Caco-2 (cell line): Measurements from ENCODE around the gene WASHC2A. TPM values are rescaled to one million over a fixed set of nuclear protein-coding genes. Genes with fewer than 3 reads are reported as not detected.
"Not testable (repeated sequence)": the region's sequence is repeated elsewhere in the genome, so short reads cannot be mapped to it uniquely, and the experiment has no call there.

ENCODE experiments used
- Bru-seq: library from RNA; stranded (reverse); fragments of 400-500 nt; gene quantifications from one replicate; lab custom pipeline; 2021; lab: Mats Ljungman, UMichigan
- BruChase-seq, 2 experiments: library from RNA; stranded (reverse); fragments of 400-500 nt; gene quantifications; one replicate each; lab custom pipeline; 2021; lab: Mats Ljungman, UMichigan
- BruUV-seq: library from RNA; stranded (reverse); fragments of 400-500 nt; replicated peaks from 2 replicates; lab custom pipeline; 2021; lab: Mats Ljungman, UMichigan
- CTCF ChIA-PET: fragments of 300-600 bp; sonication (Branson Sonifier 250); formaldehyde crosslinking; loops from one replicate; lab custom pipeline; 2022; ENCODE audit warnings: antibody characterized with exemption; lab: Charles Lee
- POLR2A ChIA-PET: fragments of 300-600 bp; sonication (Branson Sonifier 250); formaldehyde crosslinking; loops from one replicate; lab custom pipeline; 2022; ENCODE audit warnings: antibody characterized with exemption; lab: Charles Lee
- DNase-seq, 2 experiments: peaks; one replicate each; pipeline versions ENCODE4 v3.0.0 to v3.0.0-alpha.2; 2020 to 2022
- H3K27me3 ChIP-seq: replicated peaks from 2 replicates; pipeline ENCODE4 v1.6.0; 2011; ENCODE audit warnings: low read length; ENCODE audit not compliant: control insufficient read depth, insufficient read depth
- H3K36me3 ChIP-seq: 2 replicates; pipeline ENCODE4 v1.5.1; 2011; ENCODE audit warnings: low read length; ENCODE audit not compliant: control insufficient read depth, insufficient read depth
- H3K4me1 ChIP-seq: fragments of 250-450 bp; sonication (Bioruptor Pico); 2 replicates; pipeline ENCODE4 v1.5.1; 2020; ENCODE audit warnings: mild to moderate bottlenecking
- H3K4me3 ChIP-seq: 2 replicates; pipeline ENCODE4 v1.5.1; 2011; ENCODE audit warnings: low read depth, mild to moderate bottlenecking, control low read depth, low read length
- H3K9me3 ChIP-seq: fragments of 250-450 bp; sonication (Bioruptor Pico); 2 replicates; pipeline ENCODE4 v1.5.1; 2020; ENCODE audit warnings: mild to moderate bottlenecking, moderate library complexity
- H3K27ac Mint-ChIP-seq: one replicate; pipeline ENCODE4 v1.8.0; 2022; ENCODE audit warnings: mixed read lengths; ENCODE audit not compliant: unreplicated experiment
- H3K27me3 Mint-ChIP-seq: one replicate; pipeline ENCODE4 v1.8.0; 2022; ENCODE audit warnings: mixed read lengths; ENCODE audit not compliant: insufficient read depth, unreplicated experiment
- H3K36me3 Mint-ChIP-seq: one replicate; pipeline ENCODE4 v1.8.0; 2022; ENCODE audit warnings: mild to moderate bottlenecking, mixed read lengths; ENCODE audit not compliant: insufficient read depth, unreplicated experiment
- H3K4me1 Mint-ChIP-seq: one replicate; pipeline ENCODE4 v1.8.0; 2022; ENCODE audit warnings: low read depth, mixed read lengths; ENCODE audit not compliant: unreplicated experiment
- H3K4me3 Mint-ChIP-seq: one replicate; pipeline ENCODE4 v1.8.0; 2022; ENCODE audit warnings: mild to moderate bottlenecking, moderate library complexity, mixed read lengths; ENCODE audit not compliant: unreplicated experiment
- H3K9me3 Mint-ChIP-seq: one replicate; pipeline ENCODE4 v1.8.0; 2022; ENCODE audit warnings: mixed read lengths; ENCODE audit not compliant: unreplicated experiment
- CTCF ChIP-seq, 2 experiments: fragments of 200-600 bp in 1 of 2; IDR thresholded peaks; 1 replicate in 1 of 2; 2 replicates in 1 of 2; pipeline versions ENCODE4 v1.5.1 to v1.8.0; 2011 to 2022; ENCODE audit warnings: antibody characterized with exemption in 1 of 2, control low read depth in 1 of 2, inconsistent platforms in 1 of 2, low read depth in 1 of 2, low read length in 1 of 2, mild to moderate bottlenecking in 1 of 2, moderate library complexity in 1 of 2; ENCODE audit not compliant: insufficient read depth in 1 of 2, severe bottlenecking in 1 of 2, unreplicated experiment in 1 of 2
- intact Hi-C: fragments of 100-400 bp; cut with micrococcal nuclease; formaldehyde crosslinking; loops from one replicate; pipeline ENCODE4 v1.10.0; 2022; ENCODE audit not compliant: unreplicated experiment
- long read RNA-seq: library from polyadenylated mRNA; stranded (forward); transcript quantifications from one replicate; pipeline ENCODE4 v2.0.0, GENCODE V29; 2022
- total RNA-seq: library from RNA; stranded (reverse); gene quantifications from 2 replicates; pipeline ENCODE4 v1.2.3, GENCODE V29; 2022

Gene WASHC2A
- 73.1 and 76.1 TPM in 2 replicates for total RNA-seq
- percentile 86 among the genes with signal in this experiment for Bru-seq, nascent RNA
- percentile 88 among the genes with signal in this experiment for BruChase-seq, experiment 1, labeled RNA remaining after a 2-hour chase
- BruChase-seq, experiment 2, labeled RNA remaining after a 6-hour chase, result percentile 92 among the genes with signal in this experiment
- long read RNA-seq, full-length matches to known transcripts, result 25 of 125 reads
- long read RNA-seq, partial matches to known transcripts, result 48 of 125 reads
- long read RNA-seq, other reads (novel, unspliced or antisense), result 52 of 125 reads

- POLR2A ChIA-PET, H3K9me3 Mint-ChIP-seq: not testable (repeated sequence)
These were observed at the start of gene WASHC2A for GRCh38 chr10:50067546-50068351. Gene WASHC2A (plus strand): TSS chr10:50067954. CDS start chr10:50068006, 52 bp downstream.

GRCh38 chr10:50019279-50019678, 48.5 kb upstream of the WASHC2A start:
- H3K9me3 ChIP-seq, H3K4me1 ChIP-seq, POLR2A ChIA-PET, H3K9me3 Mint-ChIP-seq, H3K4me3 ChIP-seq, H3K4me1 Mint-ChIP-seq, H3K4me3 Mint-ChIP-seq, intact Hi-C loops, DNase-seq, BruUV-seq, H3K27ac Mint-ChIP-seq, H3K36me3 Mint-ChIP-seq, H3K27me3 ChIP-seq, H3K27me3 Mint-ChIP-seq, CTCF ChIA-PET, H3K36me3 ChIP-seq: not testable (repeated sequence)

More at GRCh38 chr10:50067546-50068351, at the start of gene WASHC2A:
- DNase-seq, result peak; percentile 98
- H3K36me3 ChIP-seq, H3K4me1 Mint-ChIP-seq, intact Hi-C loops, H3K4me1 ChIP-seq, BruUV-seq, H3K9me3 ChIP-seq, H3K27me3 Mint-ChIP-seq, H3K27me3 ChIP-seq, CTCF ChIA-PET: not testable (repeated sequence)
- H3K4me3 Mint-ChIP-seq, result peak within 1 kb of the TSS; percentile 81
- H3K4me3 ChIP-seq, result peak within 1 kb of the TSS; percentile 69
- H3K27ac Mint-ChIP-seq, result peak within 1 kb of the TSS; percentile 94
- peaks cover 24% of the 10 kb centered on the region for H3K36me3 Mint-ChIP-seq

- POLR2A ChIA-PET, H3K36me3 Mint-ChIP-seq, H3K4me3 Mint-ChIP-seq: not testable (repeated sequence)
These were observed 47.2 kb upstream of the WASHC2A start for GRCh38 chr10:50020451-50021024.

GRCh38 chr10:50021646-50022045, 46.1 kb upstream of the WASHC2A start:
- ChIA-PET POLR2A (no interaction called here), CTCF (no interaction called here)
- intact Hi-C loops, result loop anchor here (10.0 kb wide), 1 partner anchor 133 kb away; no protein-coding TSS in a partner anchor
- Mint-ChIP-seq H3K27ac (no peak overlapping the region), H3K36me3 (no peaks in the 10 kb centered on the region), H3K4me3 (no peak overlapping the region), H3K27me3 (peaks cover 4% of the 10 kb centered on the region), H3K4me1 (no peaks in the 10 kb centered on the region), H3K9me3 (peaks cover 6% of the 10 kb centered on the region)
- Histone ChIP-seq H3K4me3 (no peak overlapping the region), H3K27me3 (no peaks in the 10 kb centered on the region), H3K9me3 (no peaks in the 10 kb centered on the region), H3K4me1 (no peaks in the 10 kb centered on the region), H3K36me3 (no peaks in the 10 kb centered on the region)
- BruUV-seq, result no TSS peak
- TF ChIP-seq CTCF (IDR thresholded peaks at IDR 0.05; ENCODE audit: insufficient read depth in 1 of 2, low read depth in 1 of 2, low read length in 1 of 2, severe bottlenecking in 1 of 2, unreplicated experiment in 1 of 2), result no peak
- DNase-seq, result no peak

More at GRCh38 chr10:50020451-50021024, 47.2 kb upstream of the WASHC2A start:
- H3K27me3 ChIP-seq, CTCF ChIA-PET, H3K4me1 Mint-ChIP-seq, H3K27ac Mint-ChIP-seq, H3K36me3 ChIP-seq, H3K9me3 Mint-ChIP-seq, BruUV-seq, H3K4me3 ChIP-seq, H3K9me3 ChIP-seq, DNase-seq, H3K27me3 Mint-ChIP-seq, H3K4me1 ChIP-seq: not testable (repeated sequence)
- intact Hi-C loops, result loop anchor here (10.0 kb wide), 1 partner anchor 134 kb away; no protein-coding TSS in a partner anchor

- H3K4me1 ChIP-seq, POLR2A ChIA-PET, CTCF ChIA-PET, H3K27me3 ChIP-seq, H3K36me3 ChIP-seq, H3K4me1 Mint-ChIP-seq, H3K27ac Mint-ChIP-seq, H3K27me3 Mint-ChIP-seq, DNase-seq, H3K9me3 ChIP-seq, H3K36me3 Mint-ChIP-seq, H3K4me3 ChIP-seq, H3K9me3 Mint-ChIP-seq, BruUV-seq, H3K4me3 Mint-ChIP-seq: not testable (repeated sequence)
- intact Hi-C loops, result loop anchor here (10.0 kb wide), 1 partner anchor 130 kb away; no protein-coding TSS in a partner anchor
These were observed 42.9 kb upstream of the WASHC2A start for GRCh38 chr10:50024716-50025383.
